Measurements from ENCODE around the gene KIF14.
"Not testable (repeated sequence)": the region's sequence is repeated elsewhere in the genome, so short reads cannot be mapped to it uniquely, and the experiment has no call there.

KIF14 gene

GRCh38 chr1:200528858-200529606 is 91.5 kb downstream of the KIF14 start:
- Mint-ChIP-seq H3K4me3 (no peak overlapping the region), H3K27me3 (ENCODE audit: low read depth) (peaks cover 10% of the 10 kb centered on the region), H3K4me1 (peaks cover 23% of the 10 kb centered on the region), H3K9me3 (peaks cover 3% of the 10 kb centered on the region), H3K36me3 (ENCODE audit: low read depth) (no peaks in the 10 kb centered on the region), H3K27ac (no peak overlapping the region)
- TF ChIP-seq CTCF (IDR thresholded peaks at IDR 0.05; ENCODE audit: unreplicated experiment in 3 of 3), result no peak

- Mint-ChIP-seq H3K27me3 (ENCODE audit: low read depth) (peaks cover 10% of the 10 kb centered on the region), H3K27ac (no peak overlapping the region), H3K4me3 (no peak overlapping the region), H3K4me1 (peaks cover 25% of the 10 kb centered on the region), H3K9me3 (no peaks in the 10 kb centered on the region), H3K36me3 (ENCODE audit: low read depth) (no peaks in the 10 kb centered on the region)
- TF ChIP-seq CTCF (IDR thresholded peaks at IDR 0.05; ENCODE audit: unreplicated experiment in 3 of 3), result no peak
Observed at GRCh38 chr1:200527670-200528069, 92.9 kb downstream of the KIF14 start.

GRCh38 chr1:200526709-200527612 is 93.6 kb downstream of the KIF14 start:
- Mint-ChIP-seq H3K27ac (no peak overlapping the region), H3K36me3 (ENCODE audit: low read depth) (no peaks in the 10 kb centered on the region), H3K4me1 (peaks cover 25% of the 10 kb centered on the region), H3K4me3 (no peak overlapping the region), H3K9me3 (no peaks in the 10 kb centered on the region), H3K27me3 (ENCODE audit: low read depth) (peaks cover 10% of the 10 kb centered on the region)
- TF ChIP-seq CTCF (IDR thresholded peaks at IDR 0.05; ENCODE audit: unreplicated experiment in 3 of 3), result no peak

- H3K9me3 Mint-ChIP-seq, result no peaks in the 10 kb centered on the region
- TF ChIP-seq CTCF (IDR thresholded peaks at IDR 0.05; ENCODE audit: unreplicated experiment in 3 of 3), result no peak
- peak overlapping the region in 1 of 3 experiments; percentile 24 for H3K4me3 Mint-ChIP-seq
- peaks cover 4% of the 10 kb centered on the region for H3K27me3 Mint-ChIP-seq (ENCODE audit: low read depth)
- H3K36me3 Mint-ChIP-seq (ENCODE audit: low read depth), result no peaks in the 10 kb centered on the region
- H3K27ac Mint-ChIP-seq, result peak overlapping the region; percentile 66 to 86 (median 85)
- H3K4me1 Mint-ChIP-seq, result peaks cover 25% of the 10 kb centered on the region
Observed at GRCh38 chr1:200525090-200525987, 95.2 kb downstream of the KIF14 start.

GRCh38 chr1:200524551-200524950 is 96.0 kb downstream of the KIF14 start:
- not testable (repeated sequence) for H3K27me3 Mint-ChIP-seq (ENCODE audit: low read depth); H3K9me3 Mint-ChIP-seq; H3K4me3 Mint-ChIP-seq; H3K36me3 Mint-ChIP-seq (ENCODE audit: low read depth)
- Mint-ChIP-seq H3K27ac (peak overlapping the region in 2 of 3 experiments; percentile 85 to 86), H3K4me1 (peaks cover 25% of the 10 kb centered on the region)

Measured in nephron (organoid).